Smooth muscle cell (in vitro differentiated cells): Measurements from ENCODE around the gene GGA1. TPM values are rescaled to one million over a fixed set of nuclear protein-coding genes. Genes with fewer than 3 reads are reported as not detected.

Source experiments
- DNase-seq: peaks from one replicate; lab custom pipeline; 2025; ENCODE audit not compliant: unreplicated experiment; lab: John Stamatoyannopoulos, UW
- H2AFZ ChIP-seq: fragments of 200-600 bp; sonication (generic); 2 replicates; pipeline ENCODE4 v1.6.0; 2016; ENCODE audit warnings: antibody characterized with exemption, low read depth, mild to moderate bottlenecking
- H3F3A ChIP-seq: fragments of 200-600 bp; sonication (generic); 2 replicates; pipeline ENCODE4 v1.6.0; 2017; ENCODE audit warnings: antibody characterized with exemption, low read depth
- H3K27ac ChIP-seq: fragments of 200-600 bp; sonication (generic); 2 replicates; pipeline ENCODE4 v1.5.1; 2016; ENCODE audit warnings: low read depth, mild to moderate bottlenecking
- H3K27me3 ChIP-seq: fragments of 200-600 bp; sonication (generic); 2 replicates; pipeline ENCODE4 v1.6.1; 2016; ENCODE audit warnings: low read depth, mild to moderate bottlenecking
- H3K36me3 ChIP-seq: fragments of 200-600 bp; sonication (generic); 2 replicates; pipeline ENCODE4 v1.5.1; 2016; ENCODE audit warnings: low read depth
- H3K4me1 ChIP-seq: fragments of 200-600 bp; sonication (generic); 2 replicates; pipeline ENCODE4 v1.5.1; 2016; ENCODE audit warnings: low read depth
- H3K4me2 ChIP-seq: fragments of 200-600 bp; sonication (generic); 2 replicates; pipeline ENCODE4 v1.6.0; 2016; ENCODE audit warnings: mild to moderate bottlenecking
- H3K4me3 ChIP-seq: fragments of 200-600 bp; sonication (generic); 2 replicates; pipeline ENCODE4 v1.5.1; 2016; ENCODE audit warnings: mild to moderate bottlenecking
- H3K79me2 ChIP-seq: fragments of 200-600 bp; sonication (generic); 2 replicates; pipeline ENCODE4 v1.6.0; 2016; ENCODE audit warnings: low read depth, mild to moderate bottlenecking
- H3K9ac ChIP-seq: fragments of 200-600 bp; sonication (generic); 2 replicates; pipeline ENCODE4 v1.6.0; 2016; ENCODE audit warnings: low read depth
- H3K9me3 ChIP-seq: fragments of 200-600 bp; sonication (generic); replicated peaks from 2 replicates; pipeline ENCODE4 v1.5.1; 2016; ENCODE audit warnings: low read depth
- H4K20me1 ChIP-seq: fragments of 200-600 bp; sonication (generic); 2 replicates; pipeline ENCODE4 v1.6.0; 2016; ENCODE audit warnings: low read depth
- CTCF ChIP-seq: fragments of 200-600 bp; sonication (generic); IDR thresholded peaks from 2 replicates; pipeline ENCODE4 v1.5.1; 2017; ENCODE audit warnings: borderline replicate concordance, mild to moderate bottlenecking, antibody characterized with exemption; ENCODE audit not compliant: insufficient read depth, poor library complexity, severe bottlenecking
- WGBS: methylation state at CpG from one replicate; pipeline ENCODE4 v1.1.7; 2016; ENCODE audit warnings: low lambda C conversion rate; 5-methylcytosine and 5-hydroxymethylcytosine counted together
- polyA plus RNA-seq: library from polyadenylated mRNA; unstranded; fragments of >200 nt; fragmentation: Nextera tagmentation; extraction: Ambion mirVana; gene quantifications from 2 replicates; pipeline ENCODE4 v1.2.1, GENCODE V29; 2016
- total RNA-seq: library from RNA; depleted of rRNA; stranded (reverse); fragments of >200 nt; gene quantifications from 2 replicates; pipeline ENCODE4 v1.2.3, GENCODE V29; 2014

GGA1 gene
- total and polyA plus RNA-seq, 2 experiments from 2014 or later: 15.6 to 44.0 TPM

- H3K27ac ChIP-seq: peak overlapping the region; percentile 70
- H3K4me2 ChIP-seq: peak overlapping the region; percentile 94
- H3K4me3 ChIP-seq: peak overlapping the region; percentile 58
- no peaks in the 10 kb centered on the region for H3F3A ChIP-seq
- no peak overlapping the region for H2AFZ ChIP-seq
- H3K9me3 ChIP-seq: no peaks in the 10 kb centered on the region
- H4K20me1 ChIP-seq: peaks cover 39% of the 10 kb centered on the region
- no peaks in the 10 kb centered on the region for H3K27me3 ChIP-seq
- 90% methylated on average over 14 of the region's 14 CpGs for WGBS
- TF ChIP-seq CTCF: no peak
- H3K9ac ChIP-seq: no peak overlapping the region
- DNase-seq: no peak
- H3K79me2 ChIP-seq: peaks cover 32% of the 10 kb centered on the region
- H3K36me3 ChIP-seq: no peaks in the 10 kb centered on the region
- peaks cover 12% of the 10 kb centered on the region for H3K4me1 ChIP-seq
Observed at GRCh38 chr22:37659897-37660708, 51.5 kb downstream of the GGA1 start.

DNA sequence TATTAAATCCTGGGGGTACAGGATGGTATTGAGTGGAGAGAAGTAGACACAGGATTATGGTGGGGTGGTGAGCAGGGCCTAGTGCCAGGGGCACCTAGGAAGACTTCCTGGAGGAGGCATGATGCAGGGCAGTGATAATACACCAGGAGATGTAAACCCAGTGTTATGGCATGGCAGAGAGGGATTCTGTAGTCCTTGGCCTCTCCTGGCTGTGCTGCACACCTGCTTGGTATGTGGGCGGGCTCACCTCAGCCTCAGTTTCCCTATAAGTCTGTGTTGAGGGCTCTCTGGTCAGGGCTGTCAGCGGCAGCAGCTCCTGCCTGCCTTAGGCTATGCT is 52.0 kb downstream of the GGA1 start:
- no peak overlapping the region for H3K4me3 ChIP-seq
- no peaks in the 10 kb centered on the region for H3K36me3 ChIP-seq
- H3F3A ChIP-seq: no peaks in the 10 kb centered on the region
- 81% methylated on average over 2 of the region's 2 CpGs for WGBS
- DNase-seq: no peak
- H2AFZ ChIP-seq: no peak overlapping the region
- no peak for TF ChIP-seq CTCF
- H3K9me3 ChIP-seq: no peaks in the 10 kb centered on the region
- peaks cover 12% of the 10 kb centered on the region for H3K4me1 ChIP-seq
- peaks cover 32% of the 10 kb centered on the region for H3K79me2 ChIP-seq
- H3K4me2 ChIP-seq: no peak overlapping the region
- H3K27me3 ChIP-seq: no peaks in the 10 kb centered on the region
- H4K20me1 ChIP-seq: peaks cover 39% of the 10 kb centered on the region
- peak overlapping the region; percentile 70 for H3K27ac ChIP-seq
- no peak overlapping the region for H3K9ac ChIP-seq

DNA sequence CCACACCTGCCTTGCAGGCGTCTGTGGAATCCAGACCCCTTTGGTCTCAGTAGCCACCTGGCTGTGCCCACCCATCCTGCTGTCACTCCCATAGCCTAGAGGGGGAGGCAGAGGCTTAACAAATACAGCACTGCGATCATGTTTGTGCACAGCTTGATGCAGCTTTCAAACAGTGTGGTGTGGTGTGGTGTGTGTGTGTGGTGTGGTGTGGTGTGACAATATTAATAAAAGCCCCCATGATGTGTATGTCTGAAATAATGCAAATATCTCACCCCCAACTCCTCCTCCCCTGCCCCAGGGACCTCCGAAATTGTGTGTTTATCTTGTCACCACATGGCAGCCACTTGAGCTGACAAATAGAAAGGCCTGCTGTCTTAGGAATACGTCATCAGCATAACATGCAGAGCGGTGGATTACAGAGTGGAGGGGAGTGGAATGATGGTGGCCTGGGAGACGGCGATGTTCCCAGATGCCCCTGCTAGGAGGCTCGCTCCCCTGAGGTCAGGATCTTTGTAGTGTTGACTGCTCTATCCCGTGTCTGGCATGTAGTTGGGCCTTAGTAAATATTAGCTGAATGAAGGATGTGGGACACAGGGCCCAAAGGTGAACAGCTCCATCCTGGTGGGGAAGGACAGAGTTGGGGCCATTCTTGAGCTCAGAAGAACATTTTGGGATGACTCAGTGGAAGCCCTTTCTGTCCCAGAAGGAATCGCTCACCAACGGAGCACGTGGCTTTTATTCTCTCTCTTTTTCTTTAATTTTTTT is 52.7 kb downstream of the GGA1 start:
- TF ChIP-seq CTCF: peak; percentile 19
- H4K20me1 ChIP-seq: peaks cover 39% of the 10 kb centered on the region
- H3K9me3 ChIP-seq: no peaks in the 10 kb centered on the region
- peaks cover 12% of the 10 kb centered on the region for H3K4me1 ChIP-seq
- no peak overlapping the region for H3K9ac ChIP-seq
- no peak overlapping the region for H3K4me3 ChIP-seq
- 40% methylated on average over 12 of the region's 12 CpGs for WGBS
- H2AFZ ChIP-seq: no peak overlapping the region
- H3K4me2 ChIP-seq: peak overlapping the region; percentile 52
- peak overlapping the region; percentile 70 for H3K27ac ChIP-seq
- H3K27me3 ChIP-seq: no peaks in the 10 kb centered on the region
- H3F3A ChIP-seq: no peaks in the 10 kb centered on the region
- no peaks in the 10 kb centered on the region for H3K36me3 ChIP-seq
- H3K79me2 ChIP-seq: peaks cover 32% of the 10 kb centered on the region
- DNase-seq: no peak
